ENCODE measurements around the gene UBE2D3.

- TF ChIP-seq EZH2phosphoT487 (IDR thresholded peaks at IDR 0.05; ENCODE audit: borderline replicate concordance, low read depth, low read length) (no peak), CTCF (conservative IDR thresholded peaks at IDR 0.05; ENCODE audit: low read length) (no peak)
Measured at GRCh38 chr4:102787096-102787881, 40.1 kb downstream of the UBE2D3 start.
